GM12874 (cell line): ENCODE data around the gene KCNV2.

ENCODE experiments used
- TF ChIP-seq, protein P1 (sequence below): IDR thresholded peaks from 2 replicates; pipeline ENCODE4 v1.5.1; 2011; ENCODE audit warnings: low read depth, mild to moderate bottlenecking, control low read depth, low read length, moderate library complexity; ENCODE audit not compliant: insufficient read depth

Gene KCNV2

GRCh38 chr9:2743937-2744529, 26.7 kb downstream of the KCNV2 start:
- TF ChIP-seq, protein P1, sequence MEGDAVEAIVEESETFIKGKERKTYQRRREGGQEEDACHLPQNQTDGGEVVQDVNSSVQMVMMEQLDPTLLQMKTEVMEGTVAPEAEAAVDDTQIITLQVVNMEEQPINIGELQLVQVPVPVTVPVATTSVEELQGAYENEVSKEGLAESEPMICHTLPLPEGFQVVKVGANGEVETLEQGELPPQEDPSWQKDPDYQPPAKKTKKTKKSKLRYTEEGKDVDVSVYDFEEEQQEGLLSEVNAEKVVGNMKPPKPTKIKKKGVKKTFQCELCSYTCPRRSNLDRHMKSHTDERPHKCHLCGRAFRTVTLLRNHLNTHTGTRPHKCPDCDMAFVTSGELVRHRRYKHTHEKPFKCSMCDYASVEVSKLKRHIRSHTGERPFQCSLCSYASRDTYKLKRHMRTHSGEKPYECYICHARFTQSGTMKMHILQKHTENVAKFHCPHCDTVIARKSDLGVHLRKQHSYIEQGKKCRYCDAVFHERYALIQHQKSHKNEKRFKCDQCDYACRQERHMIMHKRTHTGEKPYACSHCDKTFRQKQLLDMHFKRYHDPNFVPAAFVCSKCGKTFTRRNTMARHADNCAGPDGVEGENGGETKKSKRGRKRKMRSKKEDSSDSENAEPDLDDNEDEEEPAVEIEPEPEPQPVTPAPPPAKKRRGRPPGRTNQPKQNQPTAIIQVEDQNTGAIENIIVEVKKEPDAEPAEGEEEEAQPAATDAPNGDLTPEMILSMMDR = no peak

DNA sequence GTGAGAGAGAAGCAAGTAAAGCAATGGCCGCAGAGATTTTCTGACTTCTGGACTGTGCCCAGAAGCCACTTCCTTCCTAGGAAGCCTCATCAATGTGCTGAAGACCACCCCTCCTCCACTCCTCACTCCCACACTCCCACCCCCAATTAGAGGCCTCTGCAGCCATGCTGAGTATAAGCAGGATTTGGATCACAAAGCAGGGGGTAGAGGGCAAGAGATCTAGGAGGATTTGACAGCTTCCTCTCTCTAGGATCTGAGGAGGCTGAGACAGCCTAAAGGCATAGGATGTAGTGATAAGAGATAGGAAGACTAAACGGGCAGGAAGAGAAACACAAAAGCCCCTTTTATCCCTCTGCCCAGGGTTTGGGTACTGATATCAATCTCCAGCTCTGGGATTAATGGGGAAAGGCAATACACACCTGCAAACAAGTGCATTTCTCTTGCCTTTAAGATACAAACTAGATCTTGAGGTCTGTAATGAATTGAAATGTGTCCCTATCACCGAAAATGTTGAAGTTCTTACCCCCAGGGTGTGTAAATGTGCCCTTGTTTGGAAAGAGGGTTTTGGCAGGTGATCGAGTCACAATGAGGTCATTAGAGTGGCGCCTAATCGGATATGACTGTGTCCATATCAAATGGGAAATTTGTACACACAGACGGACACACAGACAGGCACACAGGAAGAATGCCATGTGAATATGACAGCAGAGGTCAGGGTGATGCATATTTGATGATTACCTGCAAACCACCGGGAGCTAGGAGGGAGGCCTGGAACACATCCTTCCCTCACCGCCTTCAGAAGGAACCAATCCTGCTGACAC, 28.5 kb downstream of the KCNV2 start:
- TF ChIP-seq, protein P1 = no peak

GRCh38 chr9:2749485-2749884, 32.2 kb downstream of the KCNV2 start:
- TF ChIP-seq, protein P1 = no peak

GRCh38 chr9:2755285-2755684, 38.0 kb downstream of the KCNV2 start:
- TF ChIP-seq, protein P1 = no peak

- TF ChIP-seq, protein P1 = no peak
Measured at GRCh38 chr9:2758162-2758897, 41.0 kb downstream of the KCNV2 start.

DNA sequence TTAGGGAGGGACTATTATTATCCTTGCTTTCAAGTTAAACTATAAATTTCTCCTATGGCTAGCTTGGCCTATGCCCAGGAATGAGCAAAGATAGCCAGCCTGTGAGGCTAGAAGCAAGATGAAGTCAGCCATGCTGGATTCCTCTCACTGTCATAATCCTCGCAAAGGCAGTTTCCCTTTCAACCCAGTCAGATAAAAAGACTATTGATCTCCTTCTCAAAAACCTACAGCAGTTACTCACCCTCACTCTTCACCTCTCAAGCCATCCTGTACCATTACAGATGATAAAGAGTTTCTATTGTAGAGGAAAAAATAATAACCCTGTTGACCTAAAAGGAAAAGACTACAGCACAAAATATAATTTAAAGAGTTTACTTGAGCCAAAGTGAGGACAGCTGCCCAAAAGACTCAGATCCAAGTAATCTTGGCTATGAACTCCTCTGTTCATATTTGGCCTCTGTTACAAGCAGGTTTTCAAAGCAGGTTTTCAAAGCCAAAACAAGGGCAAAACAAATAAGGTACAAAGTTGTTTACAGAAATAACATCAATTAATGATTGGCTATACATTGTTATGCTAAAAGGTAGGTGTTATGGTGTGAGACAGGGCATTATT, 41.7 kb downstream of the KCNV2 start:
- TF ChIP-seq, protein P1 = no peak

GRCh38 chr9:2761424-2761823, 44.1 kb downstream of the KCNV2 start:
- TF ChIP-seq, protein P1 = no peak
